Effector memory CD8-positive, alpha-beta T cell (primary cell): ENCODE measurements around the gene ITGAE.

Experiments used
- ATAC-seq: fragments of 150-1000 bp; cut with Tn5 transposase; replicated peaks from 2 replicates; pipeline ENCODE4 v1.10.0; 2021; ENCODE audit warnings: mild to moderate bottlenecking, moderate library complexity
- DNase-seq, 3 experiments: peaks; one replicate each; pipeline ENCODE4 v3.0.0; 2021
- H3K27ac Mint-ChIP-seq, 2 donors: one replicate each; pipeline ENCODE4 v1.8.0; 2022; ENCODE audit warnings: mild to moderate bottlenecking in 2 of 2, mixed read lengths in 2 of 2, moderate library complexity in 2 of 2
- H3K27me3 Mint-ChIP-seq, 2 donors: one replicate each; pipeline ENCODE4 v1.8.0; 2022; ENCODE audit warnings: mixed read lengths in 2 of 2
- H3K36me3 Mint-ChIP-seq: one replicate; pipeline ENCODE4 v1.8.0; 2022; ENCODE audit warnings: mild to moderate bottlenecking, moderate library complexity, mixed read lengths; ENCODE audit not compliant: insufficient read depth
- H3K4me1 Mint-ChIP-seq, 2 donors: one replicate each; pipeline ENCODE4 v1.8.0; 2022; ENCODE audit warnings: low read depth in 2 of 2, mixed read lengths in 2 of 2
- H3K4me3 Mint-ChIP-seq, 2 donors: one replicate each; pipeline ENCODE4 v1.8.0; 2022; ENCODE audit warnings: mild to moderate bottlenecking in 2 of 2, mixed read lengths in 2 of 2, moderate library complexity in 2 of 2
- H3K9me3 Mint-ChIP-seq, 2 donors: one replicate each; pipeline ENCODE4 v1.8.0; 2022; ENCODE audit warnings: mixed read lengths in 2 of 2

ITGAE gene

GRCh38 chr17:3755335-3756030, 45.5 kb downstream of the ITGAE start:
- H3K4me1 Mint-ChIP-seq, result peaks cover 8 to 24% of the 10 kb centered on the region in 2 donors
- H3K27ac Mint-ChIP-seq, result peak overlapping the region in 1 of 2 donors; percentile 86
- no peak for ATAC-seq
- DNase-seq, result no peak
- peak overlapping the region; percentile 26 to 59 for H3K4me3 Mint-ChIP-seq
- H3K9me3 Mint-ChIP-seq, result no peaks in the 10 kb centered on the region
- H3K36me3 Mint-ChIP-seq, result peaks cover 5% of the 10 kb centered on the region
- H3K27me3 Mint-ChIP-seq, result no peaks in the 10 kb centered on the region

- Mint-ChIP-seq H3K9me3 (no peaks in the 10 kb centered on the region), H3K4me3 (peak overlapping the region; percentile 26 to 59), H3K27ac (peak overlapping the region in 1 of 2 donors; percentile 86), H3K36me3 (peaks cover 5% of the 10 kb centered on the region), H3K4me1 (peaks cover 14 to 24% of the 10 kb centered on the region in 2 donors), H3K27me3 (no peaks in the 10 kb centered on the region)
- peak; percentile 62 to 75 (median 73) for DNase-seq
- ATAC-seq, result peak; percentile 86
Observed at GRCh38 chr17:3754458-3755334, 46.3 kb downstream of the ITGAE start.

- ATAC-seq (no peak), DNase-seq (no peak)
- H3K27me3 Mint-ChIP-seq, result no peaks in the 10 kb centered on the region
- peaks cover 8% of the 10 kb centered on the region for H3K36me3 Mint-ChIP-seq
- H3K4me1 Mint-ChIP-seq, result peaks cover 14 to 25% of the 10 kb centered on the region in 2 donors
- H3K9me3 Mint-ChIP-seq, result no peaks in the 10 kb centered on the region
- peak overlapping the region in 1 of 2 donors; percentile 86 for H3K27ac Mint-ChIP-seq
- H3K4me3 Mint-ChIP-seq, result peak overlapping the region in 1 of 2 donors; percentile 33
Observed at GRCh38 chr17:3754066-3754457, 46.9 kb downstream of the ITGAE start.

- no peak for DNase-seq
- Mint-ChIP-seq H3K36me3 (peaks cover 8% of the 10 kb centered on the region), H3K4me1 (peaks cover 17 to 29% of the 10 kb centered on the region in 2 donors), H3K27me3 (no peaks in the 10 kb centered on the region), H3K4me3 (no peak overlapping the region), H3K27ac (peak overlapping the region in 1 of 2 donors; percentile 30), H3K9me3 (no peaks in the 10 kb centered on the region)
- no peak for ATAC-seq
Observed at GRCh38 chr17:3753624-3754023, 47.4 kb downstream of the ITGAE start.

- DNase-seq (no peak), ATAC-seq (no peak)
- H3K27ac Mint-ChIP-seq, result no peak overlapping the region
- H3K4me3 Mint-ChIP-seq, result peak overlapping the region in 1 of 2 donors; percentile 73
- peaks cover 20 to 26% of the 10 kb centered on the region in 2 donors for H3K4me1 Mint-ChIP-seq
- no peaks in the 10 kb centered on the region for H3K9me3 Mint-ChIP-seq
- H3K36me3 Mint-ChIP-seq, result peaks cover 14% of the 10 kb centered on the region
- H3K27me3 Mint-ChIP-seq, result no peaks in the 10 kb centered on the region
Observed at GRCh38 chr17:3751836-3752235, 49.2 kb downstream of the ITGAE start.

GRCh38 chr17:3750926-3751325, 50.1 kb downstream of the ITGAE start:
- Mint-ChIP-seq H3K4me1 (peaks cover 20 to 26% of the 10 kb centered on the region in 2 donors), H3K27ac (peak overlapping the region; percentile 83 to 87), H3K27me3 (no peaks in the 10 kb centered on the region), H3K9me3 (no peaks in the 10 kb centered on the region), H3K4me3 (peak overlapping the region; percentile 73 to 84), H3K36me3 (peaks cover 14% of the 10 kb centered on the region)
- DNase-seq (peak; percentile 44 to 53 (median 47)), ATAC-seq (peak; percentile 73)

- Mint-ChIP-seq H3K4me3 (peak overlapping the region; percentile 73 to 84), H3K27me3 (no peaks in the 10 kb centered on the region), H3K4me1 (peaks cover 20 to 25% of the 10 kb centered on the region in 2 donors), H3K36me3 (peaks cover 14% of the 10 kb centered on the region), H3K27ac (peak overlapping the region; percentile 83 to 87), H3K9me3 (no peaks in the 10 kb centered on the region)
- DNase-seq (no peak), ATAC-seq (no peak)
Observed at GRCh38 chr17:3750296-3750695, 50.7 kb downstream of the ITGAE start.

- ATAC-seq (no peak), DNase-seq (no peak)
- Mint-ChIP-seq H3K9me3 (no peaks in the 10 kb centered on the region), H3K27ac (peak overlapping the region in 1 of 2 donors; percentile 60), H3K27me3 (no peaks in the 10 kb centered on the region), H3K36me3 (peaks cover 14% of the 10 kb centered on the region), H3K4me3 (peak overlapping the region; percentile 26 to 56), H3K4me1 (peaks cover 20 to 24% of the 10 kb centered on the region in 2 donors)
Observed at GRCh38 chr17:3748576-3748975, 52.4 kb downstream of the ITGAE start.

GRCh38 chr17:3747805-3748204, 53.2 kb downstream of the ITGAE start:
- no peak for DNase-seq
- ATAC-seq, result no peak
- Mint-ChIP-seq H3K9me3 (no peaks in the 10 kb centered on the region), H3K4me3 (no peak overlapping the region), H3K27ac (peak overlapping the region in 1 of 2 donors; percentile 60), H3K27me3 (no peaks in the 10 kb centered on the region), H3K4me1 (peaks cover 20 to 25% of the 10 kb centered on the region in 2 donors), H3K36me3 (peaks cover 14% of the 10 kb centered on the region)

GRCh38 chr17:3745071-3745470, 55.9 kb downstream of the ITGAE start:
- H3K36me3 Mint-ChIP-seq, result peaks cover 16% of the 10 kb centered on the region
- ATAC-seq, result no peak
- no peaks in the 10 kb centered on the region for H3K9me3 Mint-ChIP-seq
- no peaks in the 10 kb centered on the region for H3K27me3 Mint-ChIP-seq
- DNase-seq, result no peak
- H3K4me1 Mint-ChIP-seq, result peaks cover 15 to 22% of the 10 kb centered on the region in 2 donors
- no peak overlapping the region for H3K4me3 Mint-ChIP-seq
- H3K27ac Mint-ChIP-seq, result no peak overlapping the region

- H3K36me3 Mint-ChIP-seq, result peaks cover 16% of the 10 kb centered on the region
- no peaks in the 10 kb centered on the region for H3K27me3 Mint-ChIP-seq
- no peak overlapping the region for H3K27ac Mint-ChIP-seq
- no peaks in the 10 kb centered on the region for H3K9me3 Mint-ChIP-seq
- no peak overlapping the region for H3K4me3 Mint-ChIP-seq
- DNase-seq (no peak), ATAC-seq (no peak)
- H3K4me1 Mint-ChIP-seq, result peaks cover 20 to 26% of the 10 kb centered on the region in 2 donors
Observed at GRCh38 chr17:3744014-3744413, 57.0 kb downstream of the ITGAE start.

- DNase-seq, result peak; percentile 29 to 49 (median 46)
- Mint-ChIP-seq H3K9me3 (no peaks in the 10 kb centered on the region), H3K4me1 (peaks cover 27 to 34% of the 10 kb centered on the region in 2 donors), H3K36me3 (peaks cover 8% of the 10 kb centered on the region), H3K27me3 (no peaks in the 10 kb centered on the region), H3K27ac (peak overlapping the region; percentile 74 to 84), H3K4me3 (peak overlapping the region; percentile 53 to 61)
- ATAC-seq, result peak; percentile 82
Observed at GRCh38 chr17:3740611-3741073, 60.3 kb downstream of the ITGAE start.

GRCh38 chr17:3739422-3740124, 61.4 kb downstream of the ITGAE start:
- peak overlapping the region in 1 of 2 donors; percentile 26 for H3K4me3 Mint-ChIP-seq
- H3K27me3 Mint-ChIP-seq, result no peaks in the 10 kb centered on the region
- peaks cover 27 to 33% of the 10 kb centered on the region in 2 donors for H3K4me1 Mint-ChIP-seq
- ATAC-seq, result no peak
- H3K36me3 Mint-ChIP-seq, result peaks cover 9% of the 10 kb centered on the region
- peak overlapping the region; percentile 84 to 88 for H3K27ac Mint-ChIP-seq
- no peak for DNase-seq
- no peaks in the 10 kb centered on the region for H3K9me3 Mint-ChIP-seq
